Stomach (tissue), 4 donors: Measurements from ENCODE around the gene RREB1.

ENCODE experiments used
- CTCF ChIP-seq, 7 experiments: fragments of 450-650 bp in 4 of 7; fragments of 200-600 bp in 3 of 7; sonication (generic) in 3 of 7; IDR thresholded peaks; one replicate each; pipeline ENCODE4 v1.5.1; 2016 to 2019; ENCODE audit warnings: antibody characterized with exemption in 7 of 7, control low read depth in 2 of 7, mild to moderate bottlenecking in 1 of 7
- EP300 ChIP-seq: sonication (generic); formaldehyde crosslinking; IDR thresholded peaks from one replicate; pipeline ENCODE4 v1.6.1; 2017; ENCODE audit warnings: antibody characterized with exemption
- POLR2A ChIP-seq, 4 donors: fragments of 450-650 bp; IDR thresholded peaks; one replicate each; pipeline ENCODE4 v1.6.1; 2016; ENCODE audit warnings: antibody characterized with exemption in 4 of 4, control low read depth in 2 of 4, mild to moderate bottlenecking in 1 of 4, moderate library complexity in 1 of 4
- POLR2AphosphoS5 ChIP-seq, 3 donors: sonication (generic); formaldehyde crosslinking; IDR thresholded peaks; one replicate each; pipeline ENCODE4 v1.6.1; 2016; ENCODE audit warnings: antibody characterized with exemption in 3 of 3

DNA sequence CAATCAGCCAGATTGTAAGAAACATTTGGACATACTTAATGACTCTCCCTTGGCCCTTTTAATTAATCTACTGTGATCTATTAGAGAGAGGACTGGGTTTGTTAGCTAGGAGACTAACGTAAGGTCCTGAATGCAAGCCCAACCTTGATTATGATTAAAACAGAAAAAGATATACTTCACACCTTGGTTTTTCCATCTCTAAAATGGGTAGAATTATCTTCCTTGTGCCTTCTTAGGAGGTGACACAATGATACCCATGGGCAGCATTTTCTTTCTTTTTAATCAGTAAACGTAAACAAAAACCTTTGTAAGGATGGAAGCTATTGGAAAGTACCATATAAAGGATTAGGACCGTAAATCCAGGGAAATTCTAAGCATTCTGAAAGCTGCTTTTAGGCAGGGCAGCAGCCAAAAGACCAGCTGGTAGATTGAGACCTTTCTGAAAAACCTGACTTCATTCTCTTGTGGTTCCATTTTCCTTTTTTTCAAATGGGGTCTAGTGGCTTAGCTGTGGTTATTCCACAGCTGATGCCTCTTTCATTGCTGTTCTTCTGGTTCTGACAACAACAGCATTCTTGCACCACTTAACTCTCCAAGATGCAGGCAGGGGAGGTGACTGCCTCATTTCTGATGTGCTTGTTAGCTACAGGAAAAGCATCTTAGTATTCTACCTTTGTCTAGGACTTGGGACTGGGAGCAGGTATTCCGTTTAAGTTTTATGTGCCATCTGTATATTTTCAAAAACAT is 27.4 kb downstream of the RREB1 start:
- no peak for TF ChIP-seq CTCF (IDR thresholded peaks at IDR 0.05)
- no peak for TF ChIP-seq POLR2A (IDR thresholded peaks at IDR 0.05)
- no peak for TF ChIP-seq POLR2AphosphoS5 (IDR thresholded peaks at IDR 0.05)
- TF ChIP-seq EP300: no peak
